ENCODE results near the gene PITHD1. TPM values are rescaled to one million over a fixed set of nuclear protein-coding genes. Genes with fewer than 3 reads are reported as not detected.
A peak's percentile ranks its signal among the peaks of the same experiment; 100 is the strongest.
"Not testable (repeated sequence)": the region's sequence is repeated elsewhere in the genome, so short reads cannot be mapped to it uniquely, and the experiment has no call there.

Gene PITHD1
- total RNA-seq, 1 experiment from 2014 or later: 35.6 TPM

- Histone ChIP-seq H3K9ac (ENCODE audit: low read length) (no peak overlapping the region), H4K20me1 (ENCODE audit: insufficient read depth, low read depth, low read length) (no peaks in the 10 kb centered on the region), H3K27ac (ENCODE audit: low read length) (peak overlapping the region; percentile 54), H3K4me3 (ENCODE audit: low read length) (no peak overlapping the region), H3K36me3 (ENCODE audit: insufficient read depth, low read length) (peaks cover 5% of the 10 kb centered on the region; the same call in 1 of the 2 replicates), H3K79me2 (ENCODE audit: low read length) (no peaks in the 10 kb centered on the region), H3K4me1 (ENCODE audit: low read length) (peaks cover 16% of the 10 kb centered on the region), H3K9me2 (replicated peaks; ENCODE audit: insufficient read depth, low read length) (no peaks in the 10 kb centered on the region), H2AFZ (ENCODE audit: low read length) (no peak overlapping the region), H3K9me3 (ENCODE audit: low read length) (no peaks in the 10 kb centered on the region), H3K4me2 (ENCODE audit: low read depth, low read length, poor library complexity, severe bottlenecking) (no peak overlapping the region), H3K27me3 (ENCODE audit: low read length) (no peaks in the 10 kb centered on the region)
- no peak for DNase-seq
These were observed 39.4 kb downstream of the PITHD1 start for GRCh38 chr1:23817633-23818032.

GRCh38 chr1:23823767-23824166 is 45.5 kb downstream of the PITHD1 start:
- Histone ChIP-seq H3K27ac (ENCODE audit: low read length) (no peak overlapping the region), H2AFZ (ENCODE audit: low read length) (no peak overlapping the region), H3K27me3 (ENCODE audit: low read length) (no peaks in the 10 kb centered on the region), H3K4me1 (ENCODE audit: low read length) (peaks cover 22% of the 10 kb centered on the region), H3K9ac (ENCODE audit: low read length) (peak overlapping the region; percentile 96; the same call in 1 of the 2 replicates), H3K4me3 (ENCODE audit: low read length) (peak overlapping the region; percentile 87; the same call in 1 of the 2 replicates), H3K79me2 (ENCODE audit: low read length) (peaks cover 18% of the 10 kb centered on the region), H3K9me2 (replicated peaks; ENCODE audit: insufficient read depth, low read length) (no peaks in the 10 kb centered on the region), H3K4me2 (ENCODE audit: low read depth, low read length, poor library complexity, severe bottlenecking) (peak overlapping the region; percentile 70), H4K20me1 (ENCODE audit: insufficient read depth, low read depth, low read length) (no peaks in the 10 kb centered on the region), H3K9me3 (ENCODE audit: low read length) (no peaks in the 10 kb centered on the region), H3K36me3 (ENCODE audit: insufficient read depth, low read length) (no peaks in the 10 kb centered on the region)
- DNase-seq: no peak

GRCh38 chr1:23824711-23825075 is 46.5 kb downstream of the PITHD1 start:
- Histone ChIP-seq H3K9me3 (ENCODE audit: low read length) (no peaks in the 10 kb centered on the region), H3K4me2 (ENCODE audit: low read depth, low read length, poor library complexity, severe bottlenecking) (peak overlapping the region; percentile 70), H3K27ac (ENCODE audit: low read length) (peak overlapping the region; percentile 59), H3K9ac (ENCODE audit: low read length) (peak overlapping the region; percentile 96), H3K9me2 (replicated peaks; ENCODE audit: insufficient read depth, low read length) (no peaks in the 10 kb centered on the region), H2AFZ (ENCODE audit: low read length) (no peak overlapping the region), H4K20me1 (ENCODE audit: insufficient read depth, low read depth, low read length) (no peaks in the 10 kb centered on the region), H3K27me3 (ENCODE audit: low read length) (no peaks in the 10 kb centered on the region), H3K4me3 (ENCODE audit: low read length) (peak overlapping the region; percentile 87), H3K36me3 (ENCODE audit: insufficient read depth, low read length) (no peaks in the 10 kb centered on the region), H3K79me2 (ENCODE audit: low read length) (peaks cover 18% of the 10 kb centered on the region), H3K4me1 (ENCODE audit: low read length) (peaks cover 22% of the 10 kb centered on the region)
- no peak for DNase-seq

GRCh38 chr1:23825076-23825761 is 47.0 kb downstream of the PITHD1 start, which contains the start of gene HMGCL:
HMGCL (minus strand) TSS chr1:23825429; CDS start chr1:23825415, 14 bp downstream.
- Histone ChIP-seq H3K27ac (ENCODE audit: low read length) (peak within 1 kb of the TSS; percentile 59), H4K20me1 (ENCODE audit: insufficient read depth, low read depth, low read length) (no peaks in the 10 kb centered on the region), H3K79me2 (ENCODE audit: low read length) (peaks cover 18% of the 10 kb centered on the region), H2AFZ (ENCODE audit: low read length) (no peak within 1 kb of the TSS; the same call in 1 of the 2 replicates), H3K4me2 (ENCODE audit: low read depth, low read length, poor library complexity, severe bottlenecking) (peak within 1 kb of the TSS; percentile 70), H3K4me1 (ENCODE audit: low read length) (peaks cover 25% of the 10 kb centered on the region), H3K9ac (ENCODE audit: low read length) (peak within 1 kb of the TSS; percentile 96), H3K9me3 (ENCODE audit: low read length) (no peaks in the 10 kb centered on the region), H3K4me3 (ENCODE audit: low read length) (peak within 1 kb of the TSS; percentile 87), H3K27me3 (ENCODE audit: low read length) (no peaks in the 10 kb centered on the region), H3K36me3 (ENCODE audit: insufficient read depth, low read length) (no peaks in the 10 kb centered on the region), H3K9me2 (replicated peaks; ENCODE audit: insufficient read depth, low read length) (no peaks in the 10 kb centered on the region)
- peak; percentile 97 for DNase-seq

GRCh38 chr1:23825762-23826522 is 47.7 kb downstream of the PITHD1 start:
- no peaks in the 10 kb centered on the region for H3K36me3 ChIP-seq (ENCODE audit: insufficient read depth, low read length)
- H2AFZ ChIP-seq (ENCODE audit: low read length): no peak overlapping the region; the same call in 1 of the 2 replicates
- peaks cover 32% of the 10 kb centered on the region for H3K4me1 ChIP-seq (ENCODE audit: low read length)
- peak overlapping the region; percentile 56 for H3K27ac ChIP-seq (ENCODE audit: low read length)
- H4K20me1 ChIP-seq (ENCODE audit: insufficient read depth, low read depth, low read length): no peaks in the 10 kb centered on the region
- DNase-seq: no peak
- H3K4me3 ChIP-seq (ENCODE audit: low read length): peak overlapping the region; percentile 87
- no peaks in the 10 kb centered on the region for H3K27me3 ChIP-seq (ENCODE audit: low read length)
- no peaks in the 10 kb centered on the region for H3K9me2 ChIP-seq (replicated peaks; ENCODE audit: insufficient read depth, low read length)
- peak overlapping the region; percentile 70 for H3K4me2 ChIP-seq (ENCODE audit: low read depth, low read length, poor library complexity, severe bottlenecking)
- H3K79me2 ChIP-seq (ENCODE audit: low read length): peaks cover 18% of the 10 kb centered on the region
- H3K9ac ChIP-seq (ENCODE audit: low read length): peak overlapping the region; percentile 96
- no peaks in the 10 kb centered on the region for H3K9me3 ChIP-seq (ENCODE audit: low read length)

GRCh38 chr1:23826590-23826989 is 48.4 kb downstream of the PITHD1 start:
- H3K9me3 ChIP-seq (ENCODE audit: low read length); H3K36me3 ChIP-seq (ENCODE audit: insufficient read depth, low read length); H2AFZ ChIP-seq (ENCODE audit: low read length); H3K27ac ChIP-seq (ENCODE audit: low read length); H3K9ac ChIP-seq (ENCODE audit: low read length); H3K27me3 ChIP-seq (ENCODE audit: low read length); H3K4me3 ChIP-seq (ENCODE audit: low read length); H4K20me1 ChIP-seq (ENCODE audit: insufficient read depth, low read depth, low read length); DNase-seq; H3K9me2 ChIP-seq (replicated peaks; ENCODE audit: insufficient read depth, low read length); H3K4me2 ChIP-seq (ENCODE audit: low read depth, low read length, poor library complexity, severe bottlenecking): not testable (repeated sequence)
- Histone ChIP-seq H3K79me2 (ENCODE audit: low read length) (peaks cover 18% of the 10 kb centered on the region), H3K4me1 (ENCODE audit: low read length) (peaks cover 33% of the 10 kb centered on the region)

- peak; percentile 56 for DNase-seq
- peaks cover 18% of the 10 kb centered on the region for H3K79me2 ChIP-seq (ENCODE audit: low read length)
- H3K9ac ChIP-seq (ENCODE audit: low read length): no peak overlapping the region; the same call in 1 of the 2 replicates
- peaks cover 33% of the 10 kb centered on the region for H3K4me1 ChIP-seq (ENCODE audit: low read length)
- H3K27ac ChIP-seq (ENCODE audit: low read length): peak overlapping the region; percentile 53; the same call in 1 of the 2 replicates
- no peaks in the 10 kb centered on the region for H4K20me1 ChIP-seq (ENCODE audit: insufficient read depth, low read depth, low read length)
- no peaks in the 10 kb centered on the region for H3K9me3 ChIP-seq (ENCODE audit: low read length)
- H3K36me3 ChIP-seq (ENCODE audit: insufficient read depth, low read length): no peaks in the 10 kb centered on the region
- peak overlapping the region; percentile 22 for H3K4me2 ChIP-seq (ENCODE audit: low read depth, low read length, poor library complexity, severe bottlenecking)
- H3K27me3 ChIP-seq (ENCODE audit: low read length): no peaks in the 10 kb centered on the region
- H3K4me3 ChIP-seq (ENCODE audit: low read length): no peak overlapping the region
- no peaks in the 10 kb centered on the region for H3K9me2 ChIP-seq (replicated peaks; ENCODE audit: insufficient read depth, low read length)
- peak overlapping the region; percentile 34; the same call in 1 of the 2 replicates for H2AFZ ChIP-seq (ENCODE audit: low read length)
These were observed 49.5 kb downstream of the PITHD1 start for GRCh38 chr1:23827717-23828116.

- not testable (repeated sequence) for H2AFZ ChIP-seq (ENCODE audit: low read length); DNase-seq; H3K79me2 ChIP-seq (ENCODE audit: low read length); H4K20me1 ChIP-seq (ENCODE audit: insufficient read depth, low read depth, low read length); H3K9me2 ChIP-seq (replicated peaks; ENCODE audit: insufficient read depth, low read length); H3K9me3 ChIP-seq (ENCODE audit: low read length); H3K4me2 ChIP-seq (ENCODE audit: low read depth, low read length, poor library complexity, severe bottlenecking); H3K36me3 ChIP-seq (ENCODE audit: insufficient read depth, low read length); H3K9ac ChIP-seq (ENCODE audit: low read length); H3K27me3 ChIP-seq (ENCODE audit: low read length); H3K4me3 ChIP-seq (ENCODE audit: low read length); H3K27ac ChIP-seq (ENCODE audit: low read length)
- peaks cover 28% of the 10 kb centered on the region for H3K4me1 ChIP-seq (ENCODE audit: low read length)
These were observed 55.9 kb downstream of the PITHD1 start for GRCh38 chr1:23834156-23834555.

Data from Karpas-422 (cell line).